GM18498 (cell line): ENCODE measurements around the gene ANAPC5.

Source experiments
- ATAC-seq: cut with Tn5 transposase; IDR thresholded peaks from one replicate; pipeline ENCODE4 v1.9.1; 2021; ENCODE audit warnings: mild to moderate bottlenecking, moderate library complexity; ENCODE audit not compliant: unreplicated experiment

ANAPC5 gene

GRCh38 chr12:121371404-121371803 lies 19.2 kb upstream of the ANAPC5 start:
- ATAC-seq = no peak

GRCh38 chr12:121366063-121366459 lies 13.8 kb upstream of the ANAPC5 start:
- no peak for ATAC-seq

DNA sequence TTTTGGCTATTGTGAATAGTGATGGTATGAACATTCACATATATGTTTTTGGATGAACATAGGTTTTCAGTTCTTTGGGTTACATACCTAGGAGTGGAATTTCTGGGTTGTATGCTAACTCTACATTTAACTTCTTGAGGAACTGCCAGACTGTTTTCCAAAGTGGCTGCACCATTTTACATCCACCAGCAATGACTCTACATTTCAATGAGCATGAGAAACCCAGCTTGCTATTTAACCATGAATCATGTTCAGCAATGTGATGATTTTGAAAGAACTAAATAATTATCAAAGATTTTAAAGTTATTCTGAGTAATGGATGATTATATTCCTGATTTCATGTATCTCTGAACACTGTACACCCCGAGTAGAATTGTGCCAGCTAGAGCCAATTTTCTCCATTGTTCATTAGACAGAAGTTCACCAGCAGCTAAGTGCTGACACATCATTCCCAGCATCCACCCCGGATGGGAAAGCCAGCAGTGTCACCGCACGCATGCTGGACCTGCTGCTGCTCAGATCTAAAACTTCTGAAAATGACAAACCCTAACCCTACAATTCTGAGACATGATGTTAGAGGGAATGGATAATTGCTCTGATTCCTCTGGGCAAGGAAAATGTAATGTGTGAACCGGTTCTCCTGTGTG lies 13.3 kb upstream of the ANAPC5 start:
- ATAC-seq = no peak

DNA sequence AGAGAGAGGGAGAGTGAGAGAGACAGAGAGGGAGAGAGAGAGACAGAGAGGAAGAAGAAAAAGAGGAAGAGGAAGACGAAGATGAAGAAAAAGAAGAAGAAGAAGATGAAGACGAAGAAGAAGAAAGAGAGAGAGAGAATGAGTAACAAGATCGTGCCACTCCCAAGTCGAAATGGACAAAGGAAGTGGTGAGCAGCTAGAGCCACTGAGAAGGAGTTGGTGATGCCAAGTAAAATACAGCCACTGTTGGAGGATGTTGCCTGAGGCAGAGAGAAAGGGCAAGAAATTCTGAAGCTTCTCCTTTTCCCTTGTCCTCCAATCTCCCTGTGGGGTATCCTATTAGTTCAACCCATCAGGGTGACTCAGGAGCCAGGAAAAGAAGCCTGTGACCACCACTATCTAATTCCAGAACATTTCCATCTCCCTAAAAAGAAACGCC lies 12.5 kb upstream of the ANAPC5 start:
- ATAC-seq = no peak

DNA sequence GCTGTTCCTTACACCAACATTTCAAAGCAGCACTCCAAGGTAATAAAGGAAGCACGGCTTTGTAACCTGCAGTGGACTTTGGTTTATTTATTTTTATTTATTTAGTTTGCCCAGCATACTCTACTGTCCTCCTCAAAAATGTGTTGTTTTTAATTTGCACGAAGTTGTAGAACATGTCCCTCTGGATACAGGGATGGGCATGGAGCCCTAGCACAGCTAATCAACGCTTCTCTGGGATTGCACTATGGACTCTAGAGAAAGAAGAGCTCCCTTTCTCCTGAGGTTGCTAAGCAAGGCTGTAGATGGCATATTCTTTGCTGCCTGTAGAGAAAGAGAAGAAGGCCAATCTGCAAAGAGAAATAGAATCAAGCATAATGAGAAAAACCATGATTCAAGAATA lies 5.9 kb upstream of the ANAPC5 start:
- no peak for ATAC-seq

DNA sequence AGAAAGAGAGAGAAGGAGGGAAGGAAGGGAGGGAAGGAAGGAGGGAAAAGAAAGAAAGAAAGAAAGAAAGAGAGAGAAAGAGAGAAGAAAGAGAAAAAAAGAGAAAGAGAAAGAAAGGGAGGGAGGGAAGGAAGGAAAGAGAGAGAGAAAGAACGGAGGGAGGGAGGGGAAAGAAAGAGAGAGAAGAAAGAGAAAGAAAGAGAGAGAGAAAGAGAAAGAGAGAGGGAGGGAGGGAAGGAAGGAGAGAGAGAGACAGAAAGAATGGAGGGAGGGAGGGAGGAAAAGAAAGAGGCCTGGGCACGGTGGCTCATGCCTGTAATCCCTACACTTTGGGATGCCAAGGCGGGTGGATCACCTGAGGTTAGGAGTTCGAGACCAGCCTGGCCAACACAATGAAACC lies 5.1 kb upstream of the ANAPC5 start:
- ATAC-seq = no peak

GRCh38 chr12:121356657-121357056 lies 4.4 kb upstream of the ANAPC5 start:
- ATAC-seq = no peak

DNA sequence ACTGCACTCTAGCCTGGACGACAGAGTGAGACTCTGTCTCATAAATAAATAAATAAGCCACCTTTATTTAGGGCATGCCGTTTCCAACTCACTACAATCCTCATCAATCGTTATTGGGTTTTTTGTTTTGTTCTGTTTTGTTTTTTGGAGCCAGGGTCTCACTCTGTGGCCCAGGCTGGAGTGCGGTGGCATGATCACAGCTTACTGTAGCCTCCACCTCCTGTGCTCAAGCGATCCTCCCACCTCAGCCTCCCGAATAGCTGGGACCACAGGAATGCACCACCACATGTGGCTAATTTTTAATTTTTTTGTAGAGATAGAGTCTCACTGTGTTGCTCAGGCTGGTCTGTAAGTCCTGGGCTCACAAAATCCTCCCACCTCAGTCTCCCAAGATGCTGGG lies 3.6 kb upstream of the ANAPC5 start:
- no peak for ATAC-seq

- ATAC-seq = no peak
Measured at GRCh38 chr12:121352682-121353018, 439 bp upstream of the ANAPC5 start.

DNA sequence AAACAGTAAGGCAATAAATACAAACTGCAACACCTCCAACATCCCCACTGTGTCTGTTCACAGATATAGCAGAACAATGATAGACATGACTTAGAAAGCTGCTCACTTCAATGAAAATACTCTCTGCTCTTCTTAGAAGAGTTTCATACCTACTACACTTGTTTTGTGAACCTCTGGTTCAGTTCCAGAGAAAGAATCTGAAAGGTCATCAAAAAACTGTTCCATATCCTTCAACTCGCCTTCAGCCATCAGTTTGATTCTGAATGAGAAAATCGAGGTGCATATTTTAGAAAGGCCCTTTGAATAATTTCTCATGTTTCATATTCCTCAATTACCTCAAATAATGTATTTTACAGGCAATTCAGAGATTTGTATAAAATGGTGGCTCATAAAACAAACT lies 5.5 kb downstream of the ANAPC5 start:
- ATAC-seq = no peak

DNA sequence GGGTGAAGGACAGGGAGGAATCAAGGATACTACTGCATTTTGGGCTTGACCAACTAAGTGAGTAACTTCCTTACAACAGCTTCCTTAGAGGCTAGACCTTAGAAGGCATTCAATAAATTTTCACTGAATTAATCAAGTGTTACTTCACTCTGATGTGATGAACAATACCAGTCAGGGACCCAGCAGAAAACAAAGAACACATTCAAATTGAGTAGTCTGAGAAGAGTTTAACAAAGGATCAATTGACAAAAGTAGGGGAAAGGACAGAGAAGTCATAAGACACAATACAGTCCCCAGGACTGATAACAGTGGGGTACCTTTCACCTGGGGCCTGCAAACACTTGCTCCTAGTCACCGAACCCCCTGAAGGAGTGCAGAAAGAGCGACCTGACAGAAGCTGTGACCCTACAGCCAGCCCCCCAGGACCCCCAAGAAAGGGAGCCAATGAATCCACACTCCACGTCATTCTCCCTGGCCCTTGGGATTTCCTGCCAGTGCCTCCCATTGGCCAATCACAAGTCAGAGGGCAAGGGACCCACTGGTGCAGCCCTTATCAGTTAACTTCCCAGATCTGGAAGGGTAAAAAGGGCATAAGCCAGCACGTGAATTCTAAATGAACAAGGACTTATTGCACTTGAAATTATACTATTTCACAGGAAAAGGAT lies 6.9 kb downstream of the ANAPC5 start:
- no peak for ATAC-seq

GRCh38 chr12:121344506-121344905 lies 7.7 kb downstream of the ANAPC5 start:
- ATAC-seq = no peak

- ATAC-seq = no peak
Measured at GRCh38 chr12:121337416-121337815, 14.8 kb downstream of the ANAPC5 start.

- ATAC-seq = no peak
Measured at GRCh38 chr12:121334513-121335343, 17.5 kb downstream of the ANAPC5 start.

- no peak for ATAC-seq
Measured at GRCh38 chr12:121333747-121334146, 18.5 kb downstream of the ANAPC5 start.

GRCh38 chr12:121331248-121331647 lies 21.0 kb downstream of the ANAPC5 start:
- ATAC-seq = no peak

DNA sequence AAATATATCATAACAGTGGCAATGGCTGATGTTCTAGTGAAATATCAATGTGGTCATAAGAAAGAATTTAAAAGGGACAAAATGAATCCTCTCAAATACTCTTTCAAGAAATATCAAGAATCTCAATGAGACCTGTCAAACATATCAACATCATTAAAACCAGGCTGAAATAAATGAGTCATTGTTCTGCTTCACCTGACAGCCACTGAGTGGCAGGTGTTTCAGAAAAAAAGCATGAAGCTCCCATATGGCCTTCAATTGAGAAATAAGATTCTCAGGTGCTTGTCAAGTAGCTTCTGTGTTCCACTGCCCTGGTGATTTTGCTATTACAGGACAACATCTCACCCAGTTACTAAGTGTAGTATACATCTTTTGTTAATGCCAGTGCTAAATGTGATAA lies 21.5 kb downstream of the ANAPC5 start:
- no peak for ATAC-seq

- no peak for ATAC-seq
Measured at GRCh38 chr12:121330195-121330594, 22.0 kb downstream of the ANAPC5 start.

GRCh38 chr12:121328620-121329019 lies 23.6 kb downstream of the ANAPC5 start:
- no peak for ATAC-seq

DNA sequence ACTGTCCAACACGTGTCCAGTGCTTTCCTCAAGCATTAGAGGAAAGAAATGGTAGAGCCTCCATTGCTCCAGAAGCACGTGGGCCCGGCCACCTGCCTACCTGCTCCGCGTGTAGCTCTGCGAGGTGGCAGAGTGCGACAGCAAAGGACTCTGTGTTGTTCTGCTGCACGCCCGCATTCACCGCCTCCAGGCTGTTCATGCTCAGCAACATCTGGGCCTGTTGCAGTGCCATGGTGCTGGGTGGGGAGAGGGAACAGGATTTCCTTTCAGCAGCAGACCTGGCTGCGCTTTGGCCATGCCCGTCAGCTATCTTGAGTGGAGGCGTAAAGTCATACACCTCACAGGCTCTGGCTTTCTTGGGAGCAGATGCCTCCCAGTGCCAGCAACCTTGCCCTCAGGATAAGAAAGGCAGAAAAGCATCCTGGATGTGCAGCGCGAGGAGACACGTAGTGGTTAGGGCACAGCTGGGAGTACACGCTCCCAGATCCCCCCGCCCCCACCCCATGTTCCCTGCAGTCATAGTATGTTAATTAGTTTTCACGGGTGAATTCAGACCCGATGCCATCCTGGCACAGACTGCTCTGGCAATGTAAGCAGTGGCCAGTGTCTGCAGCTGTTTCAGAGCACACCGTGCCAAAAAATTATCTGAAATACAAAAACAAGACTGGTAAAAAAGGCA lies 25.1 kb downstream of the ANAPC5 start:
- no peak for ATAC-seq

DNA sequence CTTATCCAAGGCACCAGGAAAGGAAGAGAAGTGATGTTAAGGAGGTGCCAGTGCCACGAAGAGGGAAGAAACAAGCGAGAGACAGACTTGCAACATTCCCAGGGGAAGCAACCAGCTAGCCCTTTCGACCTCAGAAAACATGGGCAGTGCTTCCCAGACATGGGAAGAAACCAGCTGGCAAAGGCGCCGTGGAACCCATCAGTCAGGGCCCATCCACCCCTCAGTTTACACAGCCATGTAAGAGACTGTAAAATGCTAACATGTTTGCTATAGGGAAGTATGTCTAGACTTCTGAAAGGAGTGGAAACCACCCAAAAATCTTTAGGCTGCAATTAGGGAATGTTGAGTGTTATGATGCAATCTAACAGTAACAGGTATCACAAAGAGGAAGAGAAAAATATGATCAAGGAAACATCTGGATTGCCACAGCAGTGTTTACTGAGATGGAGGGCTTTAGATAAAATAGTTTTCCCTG lies 26.3 kb downstream of the ANAPC5 start:
- ATAC-seq = no peak
